Neural cell (in vitro differentiated cells): ENCODE data around the gene ZNF536. TPM values are rescaled to one million over a fixed set of nuclear protein-coding genes. Genes with fewer than 3 reads are reported as not detected.
A peak's percentile ranks its signal among the peaks of the same experiment; 100 is the strongest.

Source experiments
- H2AFZ ChIP-seq: fragments of 200-600, 300-800 bp; sonication (generic), shearing (Covaris generic); 2 replicates; pipeline ENCODE4 v1.6.0; 2014; ENCODE audit warnings: low read depth, mild to moderate bottlenecking, antibody characterized with exemption, low read length, moderate library complexity
- H3F3A ChIP-seq: fragments of 200-600 bp; shearing (Covaris generic); 2 replicates; pipeline ENCODE4 v1.6.1; 2016; ENCODE audit warnings: mild to moderate bottlenecking, moderate library complexity, mixed read lengths, antibody characterized with exemption, low read length; ENCODE audit not compliant: insufficient read depth, poor library complexity, severe bottlenecking
- H3K27ac ChIP-seq: fragments of 200-600, 300-800 bp; sonication (generic), shearing (Covaris generic); 2 replicates; pipeline ENCODE4 v1.5.1; 2014; ENCODE audit warnings: mild to moderate bottlenecking, low read length, moderate library complexity
- H3K27me3 ChIP-seq: fragments of 300-800, 200-600 bp; sonication (generic), shearing (Covaris generic); 2 replicates; pipeline ENCODE4 v1.6.0; 2014; ENCODE audit warnings: mild to moderate bottlenecking, low read depth, low read length, moderate library complexity; ENCODE audit not compliant: insufficient read depth
- H3K36me3 ChIP-seq: fragments of 300-800, 200-600 bp; sonication (generic), shearing (Covaris generic); 2 replicates; pipeline ENCODE4 v1.5.1; 2014; ENCODE audit warnings: mild to moderate bottlenecking, antibody characterized with exemption, low read length, moderate library complexity; ENCODE audit not compliant: insufficient read depth
- H3K4me2 ChIP-seq: fragments of 300-800, 200-600 bp; sonication (generic), shearing (Covaris generic); 2 replicates; pipeline ENCODE4 v1.6.0; 2014; ENCODE audit warnings: mild to moderate bottlenecking, low read length
- H3K4me3 ChIP-seq: fragments of 300-800, 200-600 bp; sonication (generic), shearing (Covaris generic); 2 replicates; pipeline ENCODE4 v1.5.1; 2014; ENCODE audit warnings: mild to moderate bottlenecking, low read length, moderate library complexity
- H3K79me2 ChIP-seq: fragments of 200-600 bp; shearing (Covaris generic); replicated peaks from 2 replicates; pipeline ENCODE4 v1.6.0; 2014; ENCODE audit warnings: mild to moderate bottlenecking, low read length, moderate library complexity; ENCODE audit not compliant: insufficient read depth
- H3K9ac ChIP-seq: fragments of 300-800, 200-600 bp; sonication (generic), shearing (Covaris generic); 2 replicates; pipeline ENCODE4 v1.6.1; 2016; ENCODE audit warnings: mild to moderate bottlenecking, low read length, mixed read lengths
- H3K9me2 ChIP-seq: fragments of 200-600 bp; shearing (Covaris generic); 2 replicates; pipeline ENCODE4 v1.6.1; 2016; ENCODE audit warnings: mild to moderate bottlenecking, low read length, mixed read lengths; ENCODE audit not compliant: insufficient read depth
- H3K9me3 ChIP-seq: fragments of 200-600, 300-800 bp; sonication (generic), shearing (Covaris generic); 2 replicates; pipeline ENCODE4 v1.6.1; 2016; ENCODE audit warnings: mild to moderate bottlenecking, mixed run types, low read length, moderate library complexity, mixed read lengths
- H4K20me1 ChIP-seq: fragments of 200-600 bp; shearing (Covaris generic); 2 replicates; pipeline ENCODE4 v1.6.1; 2016; ENCODE audit warnings: mild to moderate bottlenecking, mixed run types; ENCODE audit not compliant: insufficient read depth
- CTCF ChIP-seq: fragments of 450-650 bp; IDR thresholded peaks from 2 replicates; pipeline ENCODE4 v1.5.1; 2014; ENCODE audit warnings: antibody characterized with exemption, mild to moderate bottlenecking, moderate library complexity; ENCODE audit not compliant: poor library complexity, severe bottlenecking
- EZH2 ChIP-seq: fragments of 200-600, 300-800 bp; shearing (Covaris generic), sonication (generic); IDR thresholded peaks from 2 replicates; pipeline ENCODE4 v1.6.1; 2014; ENCODE audit warnings: antibody characterized with exemption, low read length, borderline replicate concordance, mild to moderate bottlenecking; ENCODE audit not compliant: insufficient read depth, poor library complexity, severe bottlenecking
- MXI1 ChIP-seq: fragments of 450-650 bp; conservative IDR thresholded peaks from 2 replicates; pipeline ENCODE4 v1.6.1; 2014; ENCODE audit warnings: antibody characterized with exemption, mild to moderate bottlenecking; ENCODE audit not compliant: poor library complexity, severe bottlenecking
- RAD21 ChIP-seq: fragments of 450-650 bp; conservative IDR thresholded peaks from 2 replicates; pipeline ENCODE4 v1.6.1; 2014; ENCODE audit warnings: antibody characterized with exemption, mild to moderate bottlenecking, moderate library complexity
- REST ChIP-seq: IDR thresholded peaks from 2 replicates; pipeline ENCODE4 v1.6.1; 2012; ENCODE audit warnings: borderline replicate concordance
- SMC3 ChIP-seq: fragments of 450-650 bp; conservative IDR thresholded peaks from 2 replicates; pipeline ENCODE4 v1.6.1; 2014; ENCODE audit warnings: antibody characterized with exemption, mild to moderate bottlenecking, moderate library complexity; ENCODE audit not compliant: poor library complexity
- TAF1 ChIP-seq: IDR thresholded peaks from 2 replicates; pipeline ENCODE4 v1.6.1; 2012; ENCODE audit warnings: low read depth
- polyA plus RNA-seq: library from polyadenylated mRNA; depleted of rRNA; stranded (reverse); fragments of >200 nt; gene quantifications from 2 replicates; pipeline ENCODE4 v1.2.3, GENCODE V29; 2014

The ZNF536 gene
- polyA plus RNA-seq, 1 donor from 2014 or later, result 13.9 TPM

DNA sequence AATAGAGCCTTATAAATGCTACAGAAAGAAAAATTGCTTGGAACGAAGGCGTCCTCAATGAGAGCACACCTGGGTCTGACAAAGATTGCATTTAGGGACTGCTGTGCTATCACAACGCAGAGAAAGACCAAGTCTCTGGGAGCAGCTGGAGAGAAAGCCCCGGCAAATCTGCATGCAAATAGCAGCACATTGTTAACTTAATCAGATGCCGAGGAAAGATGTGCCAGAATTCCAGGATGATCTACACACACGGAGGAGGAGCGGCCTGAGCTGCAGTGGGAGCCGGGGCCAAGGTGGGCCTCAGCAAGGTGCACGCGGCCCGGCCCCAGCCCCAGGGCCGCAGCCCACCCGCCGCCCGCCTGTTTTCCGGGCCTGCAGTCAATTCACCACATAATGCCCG is 1.4 kb downstream of the ZNF536 start:
- no peaks in the 10 kb centered on the region for H3K9me3 ChIP-seq
- H3K27ac ChIP-seq, result peak overlapping the region; percentile 14
- peak overlapping the region; percentile 46 for H3K9ac ChIP-seq
- H3K4me3 ChIP-seq, result peak overlapping the region; percentile 45
- peaks cover 22% of the 10 kb centered on the region for H3K27me3 ChIP-seq
- H4K20me1 ChIP-seq, result no peaks in the 10 kb centered on the region
- H3K9me2 ChIP-seq, result no peaks in the 10 kb centered on the region
- H2AFZ ChIP-seq, result no peak overlapping the region
- H3K4me2 ChIP-seq, result peak overlapping the region; percentile 38
- no peaks in the 10 kb centered on the region for H3K79me2 ChIP-seq
- no peaks in the 10 kb centered on the region for H3K36me3 ChIP-seq
- H3F3A ChIP-seq, result no peaks in the 10 kb centered on the region
- no peak for TF ChIP-seq EZH2
- TF ChIP-seq MXI1, result no peak
- TF ChIP-seq SMC3, result peak; percentile 19
- no peak for TF ChIP-seq CTCF
- no peak for TF ChIP-seq TAF1
- no peak for TF ChIP-seq RAD21
- no peak for TF ChIP-seq REST

DNA sequence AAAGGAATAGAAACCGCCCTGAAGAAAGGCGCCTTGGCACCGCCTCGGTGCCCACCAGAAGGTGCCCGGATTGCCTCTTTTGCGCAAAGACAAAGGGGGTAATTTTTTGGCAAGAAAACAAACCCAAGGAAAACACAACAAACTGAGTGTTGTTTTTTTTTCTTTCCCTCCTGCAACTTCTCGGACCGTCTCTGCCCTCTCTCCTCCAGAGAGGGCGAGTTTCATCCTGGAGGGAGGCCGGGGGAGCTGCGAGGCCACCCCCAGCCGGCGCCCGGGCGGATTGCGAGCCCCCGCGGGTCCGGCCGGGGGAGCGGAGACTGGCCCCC is 2.3 kb downstream of the ZNF536 start:
- Histone ChIP-seq H3F3A (no peaks in the 10 kb centered on the region), H3K79me2 (no peaks in the 10 kb centered on the region), H3K4me2 (peak overlapping the region; percentile 39), H4K20me1 (no peaks in the 10 kb centered on the region), H2AFZ (no peak overlapping the region), H3K9me2 (no peaks in the 10 kb centered on the region), H3K9me3 (no peaks in the 10 kb centered on the region), H3K9ac (peak overlapping the region; percentile 66), H3K36me3 (no peaks in the 10 kb centered on the region), H3K27me3 (peaks cover 22% of the 10 kb centered on the region), H3K27ac (no peak overlapping the region), H3K4me3 (peak overlapping the region; percentile 65)
- TF ChIP-seq TAF1 (no peak), CTCF (peak; percentile 31), REST (no peak)
